ENCODE measurements around the gene SLC36A4.
"Not testable (repeated sequence)": the region's sequence is repeated elsewhere in the genome, so short reads cannot be mapped to it uniquely, and the experiment has no call there.

SLC36A4 gene

GRCh38 chr11:93117565-93117964 lies 80.2 kb downstream of the SLC36A4 start:
- DNase-seq = no peak

DNA sequence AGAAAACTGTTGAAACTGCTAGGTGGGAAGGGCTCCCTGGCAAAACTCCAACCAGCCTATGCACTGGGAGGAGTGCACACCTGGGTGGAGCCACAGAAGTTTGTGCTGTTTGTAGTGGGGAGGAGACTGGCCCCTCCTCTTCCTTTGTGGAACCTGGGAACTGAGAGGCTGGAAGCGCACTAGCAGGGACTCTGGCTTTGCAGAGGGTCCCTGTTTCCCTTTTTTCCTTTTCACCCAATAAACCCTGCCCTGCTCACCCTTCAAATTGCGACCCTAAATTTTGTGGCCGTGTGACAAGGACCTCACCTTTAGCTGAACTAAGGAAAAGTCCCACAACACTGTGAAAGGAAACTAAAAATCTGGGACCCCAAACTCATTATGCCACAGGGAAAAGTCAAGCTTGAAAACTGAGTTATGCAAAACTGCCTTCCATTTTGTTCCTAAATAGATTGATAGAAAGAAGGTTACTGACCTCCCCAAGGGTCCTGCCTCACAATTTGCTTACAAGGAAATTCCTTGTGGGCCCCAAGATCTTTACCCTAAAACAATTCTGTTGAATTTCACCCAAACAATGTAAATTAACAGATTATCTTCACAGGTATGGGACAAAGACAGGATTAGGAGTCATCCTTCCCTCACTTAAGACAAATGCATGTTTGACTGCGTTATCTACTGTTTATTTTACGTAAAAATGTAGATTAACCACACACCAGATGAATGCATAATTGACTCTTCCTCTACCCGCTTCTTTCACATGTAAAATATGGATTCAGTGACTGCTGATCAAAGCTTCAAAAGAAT lies 81.0 kb downstream of the SLC36A4 start:
- DNase-seq = no peak

DNA sequence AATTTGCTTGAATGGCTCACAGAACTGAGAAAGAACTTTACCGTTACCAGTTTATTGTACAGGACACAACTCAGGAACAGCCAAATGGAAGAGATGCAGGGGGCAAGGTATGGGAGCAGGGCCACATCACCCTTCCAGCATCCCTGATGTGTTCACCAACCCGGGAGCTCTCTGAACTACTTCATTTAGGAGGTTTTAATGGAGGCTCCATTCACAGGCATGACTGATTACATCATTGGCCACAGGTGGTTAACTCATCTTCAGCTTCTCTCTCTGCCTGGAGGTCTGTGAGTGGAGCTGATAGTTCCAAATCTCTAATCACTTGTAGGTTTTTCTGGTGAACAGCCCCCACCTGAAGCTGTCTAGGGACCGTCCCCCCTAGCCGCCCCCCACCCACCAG lies 83.5 kb downstream of the SLC36A4 start:
- DNase-seq = no peak

- no peak for DNase-seq
Measured at GRCh38 chr11:93113824-93114223, 84.0 kb downstream of the SLC36A4 start.

DNA sequence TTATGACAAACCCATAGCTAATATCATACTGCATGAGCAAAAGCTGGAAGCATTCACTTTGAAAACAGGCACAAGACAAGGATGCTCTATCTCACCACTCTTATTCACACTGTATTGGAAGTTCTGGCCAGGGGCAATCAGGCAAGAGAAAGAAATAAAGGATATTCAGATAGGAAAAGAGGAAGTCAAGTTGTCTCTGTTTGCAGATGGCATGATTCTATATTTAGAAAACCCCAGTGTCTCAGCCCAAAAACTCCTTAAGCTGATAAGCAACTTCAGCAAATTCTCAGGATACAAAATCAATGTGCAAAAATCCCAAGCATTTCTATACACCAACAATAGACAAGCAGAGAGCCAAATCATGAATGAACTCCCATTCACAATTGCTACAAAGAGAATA lies 86.6 kb downstream of the SLC36A4 start:
- DNase-seq = not testable (repeated sequence)

DNA sequence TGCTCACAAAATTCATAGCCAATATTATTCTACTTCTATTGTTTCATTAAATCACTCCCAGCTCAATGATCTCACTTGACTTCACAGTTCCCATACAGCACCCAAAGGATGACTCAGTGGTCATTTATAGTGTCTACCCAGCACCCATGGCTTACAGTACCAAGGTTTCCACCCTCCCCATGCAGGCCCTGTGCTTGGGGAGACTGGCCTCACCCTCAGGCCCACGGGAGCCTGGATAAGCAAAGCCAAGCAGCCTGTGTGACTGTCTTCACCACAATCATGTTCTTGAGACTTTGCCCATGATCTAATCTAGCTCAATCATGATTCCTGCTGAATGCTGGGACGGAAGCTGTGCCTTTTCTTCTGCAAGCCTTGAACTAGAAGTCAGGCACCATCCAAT lies 97.6 kb downstream of the SLC36A4 start:
- DNase-seq = peak; percentile 12

DNA sequence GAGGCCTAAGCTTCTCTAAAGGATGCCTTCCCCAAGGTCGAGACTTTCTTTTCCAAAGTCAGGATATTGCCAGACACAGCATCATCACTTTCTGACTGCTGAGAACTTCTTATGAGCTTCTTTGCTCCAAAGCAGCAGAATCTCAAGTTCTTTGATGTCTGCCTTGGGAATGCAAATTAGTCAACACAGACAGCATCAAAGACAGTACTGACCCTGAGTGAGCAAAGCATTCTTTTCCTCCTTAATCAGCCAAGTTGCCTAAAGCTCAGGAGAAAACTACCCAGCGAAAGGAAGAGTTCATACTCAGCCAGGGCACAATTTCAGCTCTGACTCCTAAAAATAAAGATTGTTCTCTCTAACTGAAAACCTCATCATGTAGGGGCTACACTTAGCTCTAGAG lies 98.0 kb downstream of the SLC36A4 start:
- peak; percentile 24 for DNase-seq
